ENCODE data around the gene HDHD3. TPM values are rescaled to one million over a fixed set of nuclear protein-coding genes. Genes with fewer than 3 reads are reported as not detected.
"Not testable (repeated sequence)": the region's sequence is repeated elsewhere in the genome, so short reads cannot be mapped to it uniquely, and the experiment has no call there.

The HDHD3 gene
- total RNA-seq, 1 donor from 2014 or later: 8.4 TPM

DNA sequence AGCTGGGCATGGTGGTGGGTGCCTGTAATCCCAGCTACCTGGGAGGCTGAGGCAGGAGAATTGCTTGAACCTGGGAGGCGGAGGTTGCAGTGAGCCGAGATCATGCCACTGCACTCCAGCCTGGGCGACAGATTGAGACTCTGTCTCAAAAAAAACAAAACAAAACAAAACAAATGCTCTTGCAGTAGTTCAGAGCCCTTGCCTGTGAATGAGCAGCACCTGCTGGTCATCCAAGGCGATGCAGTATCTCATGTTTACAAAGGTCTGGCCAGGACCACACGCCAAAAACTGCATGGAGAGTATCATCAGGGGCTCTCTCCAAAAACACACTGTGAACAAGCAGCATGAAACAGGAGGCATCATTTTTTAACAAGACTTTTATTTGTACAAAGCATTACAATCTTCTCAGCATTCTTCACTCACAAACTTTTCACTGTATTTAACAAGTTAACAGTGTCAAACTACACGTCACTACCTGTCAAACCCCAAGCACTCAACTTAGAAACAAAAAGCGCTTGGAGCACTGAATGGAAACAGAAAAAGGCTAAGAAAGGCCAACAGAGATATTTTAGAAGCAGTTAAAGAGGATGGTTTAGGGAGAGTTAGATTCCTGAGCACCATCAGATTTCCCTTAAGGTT, 30.2 kb upstream of the HDHD3 start:
- peaks cover 18% of the 10 kb centered on the region for H3K4me1 Mint-ChIP-seq (ENCODE audit: unreplicated experiment)
- not testable (repeated sequence) for H3K27me3 Mint-ChIP-seq (ENCODE audit: unreplicated experiment); H3K27ac Mint-ChIP-seq (ENCODE audit: unreplicated experiment); H3K4me3 Mint-ChIP-seq (ENCODE audit: unreplicated experiment); H3K9me3 Mint-ChIP-seq (ENCODE audit: unreplicated experiment)
- peak; percentile 63 for DNase-seq (ENCODE audit: low spot score)
- peaks cover 21% of the 10 kb centered on the region for H3K36me3 Mint-ChIP-seq (ENCODE audit: low read depth, unreplicated experiment)
- TF ChIP-seq, protein P1, sequence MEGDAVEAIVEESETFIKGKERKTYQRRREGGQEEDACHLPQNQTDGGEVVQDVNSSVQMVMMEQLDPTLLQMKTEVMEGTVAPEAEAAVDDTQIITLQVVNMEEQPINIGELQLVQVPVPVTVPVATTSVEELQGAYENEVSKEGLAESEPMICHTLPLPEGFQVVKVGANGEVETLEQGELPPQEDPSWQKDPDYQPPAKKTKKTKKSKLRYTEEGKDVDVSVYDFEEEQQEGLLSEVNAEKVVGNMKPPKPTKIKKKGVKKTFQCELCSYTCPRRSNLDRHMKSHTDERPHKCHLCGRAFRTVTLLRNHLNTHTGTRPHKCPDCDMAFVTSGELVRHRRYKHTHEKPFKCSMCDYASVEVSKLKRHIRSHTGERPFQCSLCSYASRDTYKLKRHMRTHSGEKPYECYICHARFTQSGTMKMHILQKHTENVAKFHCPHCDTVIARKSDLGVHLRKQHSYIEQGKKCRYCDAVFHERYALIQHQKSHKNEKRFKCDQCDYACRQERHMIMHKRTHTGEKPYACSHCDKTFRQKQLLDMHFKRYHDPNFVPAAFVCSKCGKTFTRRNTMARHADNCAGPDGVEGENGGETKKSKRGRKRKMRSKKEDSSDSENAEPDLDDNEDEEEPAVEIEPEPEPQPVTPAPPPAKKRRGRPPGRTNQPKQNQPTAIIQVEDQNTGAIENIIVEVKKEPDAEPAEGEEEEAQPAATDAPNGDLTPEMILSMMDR (IDR thresholded peaks at IDR 0.05; ENCODE audit: unreplicated experiment): peak; percentile 65

DNA sequence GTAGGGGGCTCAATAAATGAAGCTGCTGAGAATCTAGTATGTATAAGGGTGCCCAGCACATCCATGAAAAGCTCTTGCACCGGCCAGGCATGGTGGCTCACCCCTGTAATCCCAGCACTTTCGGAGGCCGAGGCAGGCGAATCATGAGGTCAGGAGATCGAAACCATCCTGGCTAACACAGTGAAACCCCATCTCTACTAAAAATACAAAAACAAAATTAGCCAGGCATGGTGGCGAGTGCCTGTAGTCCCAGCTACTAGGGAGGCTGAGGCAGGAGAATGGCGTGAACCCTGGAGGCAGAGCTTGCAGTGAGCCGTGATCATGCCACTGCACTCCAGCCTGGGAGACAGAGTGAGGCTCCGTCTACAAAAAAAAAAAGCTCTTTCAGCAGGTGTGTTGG, 29.6 kb upstream of the HDHD3 start:
- Mint-ChIP-seq H3K4me1 (ENCODE audit: unreplicated experiment) (peaks cover 18% of the 10 kb centered on the region), H3K36me3 (ENCODE audit: low read depth, unreplicated experiment) (peaks cover 21% of the 10 kb centered on the region)
- H3K27me3 Mint-ChIP-seq (ENCODE audit: unreplicated experiment); DNase-seq (ENCODE audit: low spot score); H3K27ac Mint-ChIP-seq (ENCODE audit: unreplicated experiment); H3K9me3 Mint-ChIP-seq (ENCODE audit: unreplicated experiment); H3K4me3 Mint-ChIP-seq (ENCODE audit: unreplicated experiment): not testable (repeated sequence)

DNA sequence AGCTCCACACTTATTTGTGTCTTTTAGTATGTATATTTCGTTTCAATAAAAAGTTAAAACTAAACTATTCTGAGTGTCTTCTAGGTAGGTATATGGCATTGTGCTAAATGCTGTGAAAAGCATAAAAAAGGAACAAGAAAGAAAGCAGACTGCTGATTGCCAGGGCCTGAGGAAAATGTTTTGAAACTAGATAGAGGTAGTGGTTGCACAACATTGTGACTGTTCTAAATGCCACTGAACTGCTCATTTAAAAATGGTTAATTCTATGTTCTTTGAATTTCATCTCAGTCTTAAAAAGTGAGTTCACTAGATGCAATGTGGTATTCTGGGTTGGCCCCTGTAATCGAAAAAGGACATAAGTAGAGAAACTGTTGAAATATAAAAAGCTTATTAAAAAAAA, 26.9 kb upstream of the HDHD3 start:
- no peak overlapping the region for H3K27ac Mint-ChIP-seq (ENCODE audit: unreplicated experiment)
- peaks cover 4% of the 10 kb centered on the region for H3K4me1 Mint-ChIP-seq (ENCODE audit: unreplicated experiment)
- H3K27me3 Mint-ChIP-seq (ENCODE audit: unreplicated experiment): peaks cover 3% of the 10 kb centered on the region
- H3K36me3 Mint-ChIP-seq (ENCODE audit: low read depth, unreplicated experiment): peaks cover 13% of the 10 kb centered on the region
- TF ChIP-seq, protein P1 (IDR thresholded peaks at IDR 0.05; ENCODE audit: unreplicated experiment): no peak
- no peak overlapping the region for H3K4me3 Mint-ChIP-seq (ENCODE audit: unreplicated experiment)
- no peaks in the 10 kb centered on the region for H3K9me3 Mint-ChIP-seq (ENCODE audit: unreplicated experiment)
- no peak for DNase-seq (ENCODE audit: low spot score)

DNA sequence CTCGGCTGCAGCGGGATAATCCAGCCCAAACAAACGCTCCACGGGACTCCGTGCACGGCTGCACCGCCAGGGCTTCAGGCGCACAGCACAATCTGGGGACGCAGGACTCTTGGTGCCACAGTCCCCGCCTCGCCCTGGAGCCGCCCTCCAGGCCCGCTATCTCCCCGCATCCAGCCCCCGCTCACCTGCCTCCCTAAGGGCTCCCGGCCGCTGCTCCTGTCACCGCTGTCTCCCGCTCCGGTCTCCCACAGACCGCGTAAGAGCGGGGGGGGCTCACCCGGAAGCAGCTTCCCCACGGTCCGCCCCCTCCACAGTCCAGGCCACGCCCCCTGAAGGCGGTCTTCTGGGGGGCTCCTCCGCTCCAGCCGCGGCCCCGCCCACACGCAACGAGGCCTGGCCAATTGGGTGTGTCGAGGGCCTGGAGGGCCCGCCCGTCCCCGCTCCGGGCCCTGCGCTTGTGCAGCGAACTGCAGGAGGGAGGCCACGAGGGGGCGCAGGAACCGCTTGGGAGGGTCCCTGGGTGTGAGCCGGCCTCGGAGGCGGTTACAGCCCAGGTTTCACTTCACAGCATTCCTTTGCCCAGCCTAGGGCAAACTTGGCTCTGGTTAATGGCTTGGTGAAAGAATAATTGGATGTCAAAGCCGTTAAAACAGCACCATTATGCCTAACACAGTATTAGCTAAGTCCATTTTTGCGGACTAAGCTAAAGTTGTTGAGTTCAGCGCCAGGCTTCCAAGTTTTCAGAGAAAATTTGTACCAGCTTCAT, 24.4 kb upstream of the HDHD3 start, which contains the start of gene ALAD:
Gene ALAD (minus strand): TSS at position 258 of the 766 bp plus-strand sequence. CDS start 7,725 bp downstream, outside the sequence.
- H3K36me3 Mint-ChIP-seq (ENCODE audit: low read depth, unreplicated experiment): no peaks in the 10 kb centered on the region
- peaks cover 3% of the 10 kb centered on the region for H3K27me3 Mint-ChIP-seq (ENCODE audit: unreplicated experiment)
- H3K27ac Mint-ChIP-seq (ENCODE audit: unreplicated experiment): no peak within 1 kb of the TSS
- TF ChIP-seq, protein P1 (IDR thresholded peaks at IDR 0.05; ENCODE audit: unreplicated experiment): peak; percentile 85
- H3K4me1 Mint-ChIP-seq (ENCODE audit: unreplicated experiment): peaks cover 9% of the 10 kb centered on the region
- no peaks in the 10 kb centered on the region for H3K9me3 Mint-ChIP-seq (ENCODE audit: unreplicated experiment)
- DNase-seq (ENCODE audit: low spot score): peak; percentile 100
- peak within 1 kb of the TSS; percentile 90 for H3K4me3 Mint-ChIP-seq (ENCODE audit: unreplicated experiment)

DNA sequence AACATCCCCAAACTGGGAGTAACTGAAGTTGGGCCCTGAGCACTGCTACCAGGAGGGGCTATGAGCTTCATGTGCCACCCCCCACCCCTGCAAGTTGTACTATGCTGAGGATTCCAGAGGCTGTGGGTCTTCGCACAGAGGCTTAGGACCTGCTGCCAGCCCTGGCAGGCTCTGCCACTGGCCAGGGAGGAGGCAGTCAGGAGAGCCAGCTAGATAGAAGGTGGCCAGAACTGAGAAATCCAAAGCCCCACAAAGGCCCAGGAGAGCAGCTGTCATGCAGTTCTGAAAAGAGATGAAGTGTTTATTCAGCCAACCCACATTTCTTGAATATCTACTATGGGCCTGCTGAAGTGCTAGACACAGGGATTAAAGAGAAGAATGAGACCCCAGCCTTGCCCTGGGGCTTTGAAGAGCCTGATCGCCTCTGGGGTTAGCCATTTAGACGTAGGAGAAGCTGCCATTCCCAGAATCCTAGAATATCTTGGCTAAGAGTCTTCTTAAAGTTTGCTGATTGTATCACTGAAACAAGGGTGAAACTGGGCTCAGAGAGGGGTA, 22.9 kb upstream of the HDHD3 start:
- Mint-ChIP-seq H3K9me3 (ENCODE audit: unreplicated experiment) (no peaks in the 10 kb centered on the region), H3K27ac (ENCODE audit: unreplicated experiment) (no peak overlapping the region), H3K4me3 (ENCODE audit: unreplicated experiment) (peak overlapping the region; percentile 74)

More for the DNA sequence above, 22.9 kb upstream of the HDHD3 start:
- peaks cover 11% of the 10 kb centered on the region for H3K4me1 Mint-ChIP-seq (ENCODE audit: unreplicated experiment)
- TF ChIP-seq, protein P1 (IDR thresholded peaks at IDR 0.05; ENCODE audit: unreplicated experiment): no peak
- H3K36me3 Mint-ChIP-seq (ENCODE audit: low read depth, unreplicated experiment): peaks cover 5% of the 10 kb centered on the region
- no peak for DNase-seq (ENCODE audit: low spot score)
- H3K27me3 Mint-ChIP-seq (ENCODE audit: unreplicated experiment): peaks cover 3% of the 10 kb centered on the region

All from endothelial cell (in vitro differentiated cells).